ENCODE results near the gene CLEC20A. TPM values are rescaled to one million over a fixed set of nuclear protein-coding genes. Genes with fewer than 3 reads are reported as not detected.

The CLEC20A gene
- total and polyA plus RNA-seq, 2 of the 8 experiments (the other 6 are each of a cell fraction or from before 2014, with no cell fraction given) = not detected

GRCh38 chr1:178536329-178536728 lies 39.6 kb upstream of the CLEC20A start:
- no peaks in the 10 kb centered on the region for H3K9me3 ChIP-seq (ENCODE audit: insufficient read depth in 2 of 2, low read depth in 1 of 2, low read length in 1 of 2)
- no peak overlapping the region for H2BK12ac ChIP-seq (ENCODE audit: low read depth, low read length)
- no peak overlapping the region for H3K27ac ChIP-seq (ENCODE audit: low read depth, low read length)
- H2BK5ac ChIP-seq (ENCODE audit: low read depth, low read length) = no peak overlapping the region
- no peak overlapping the region for H2AK5ac ChIP-seq (ENCODE audit: low read depth, low read length)
- no peak for FAIRE-seq
- no peak overlapping the region for H3K56ac ChIP-seq (replicated peaks; ENCODE audit: insufficient read length, low read depth, low read length)
- no peak overlapping the region for H4K8ac ChIP-seq (ENCODE audit: extremely low read depth, insufficient read depth, low read length)
- H3K4me1 ChIP-seq (replicated peaks in 1 of 4; ENCODE audit: control insufficient read depth in 3 of 4, insufficient read depth in 4 of 4, low read length in 3 of 4) = peaks cover 0 to 4% (median under 1%) of the 10 kb centered on the region in 4 experiments; a peak in 1 of 7 replicates
- H3K79me1 ChIP-seq (ENCODE audit: low read depth, low read length) = no peaks in the 10 kb centered on the region
- POLR2A ChIA-PET (ENCODE audit: partially characterized antibody) = no interaction called here
- H3K18ac ChIP-seq (ENCODE audit: extremely low read depth, low read length) = no peak overlapping the region
- DNase-seq (ENCODE audit: low read depth in 1 of 2, low spot score in 2 of 2) = no peak
- H3K4me2 ChIP-seq (ENCODE audit: insufficient read depth in 1 of 2, low read depth in 2 of 2, low read length in 2 of 2) = no peak overlapping the region
- H3K4me3 ChIP-seq (ENCODE audit: extremely low read depth in 1 of 4, insufficient read depth in 2 of 4, low read depth in 3 of 4, low read length in 4 of 4) = no peak overlapping the region
- H3K14ac ChIP-seq (ENCODE audit: insufficient read length) = no peak overlapping the region
- H4K91ac ChIP-seq (replicated peaks; ENCODE audit: insufficient read length, low read length) = no peak overlapping the region
- no peak overlapping the region for H2BK20ac ChIP-seq (ENCODE audit: low read length)
- no peaks in the 10 kb centered on the region for H4K20me1 ChIP-seq (replicated peaks in 1 of 2; ENCODE audit: control insufficient read depth in 1 of 2, insufficient read depth in 2 of 2, low read length in 2 of 2)
- no peaks in the 10 kb centered on the region for H3K23me2 ChIP-seq (ENCODE audit: low read depth, low read length)
- H3K4ac ChIP-seq (replicated peaks; ENCODE audit: insufficient read length, low read depth, low read length) = no peak overlapping the region
- no peaks in the 10 kb centered on the region for H3K36me3 ChIP-seq (ENCODE audit: control insufficient read depth in 2 of 4, insufficient read depth in 4 of 4, low read length in 3 of 4)
- no peaks in the 10 kb centered on the region for H3K79me2 ChIP-seq (ENCODE audit: control insufficient read depth in 1 of 2, insufficient read depth in 2 of 2, low read length in 2 of 2)
- no peak overlapping the region for H4K5ac ChIP-seq (ENCODE audit: insufficient read length, low read depth, low read length)
- no peak overlapping the region for H3K9ac ChIP-seq (replicated peaks in 1 of 4; ENCODE audit: extremely low read depth in 1 of 4, low read depth in 3 of 4, low read length in 3 of 4)
- CTCF ChIA-PET (ENCODE audit: partially characterized antibody) = interaction anchor here (0.6 to 9.1 kb wide), 6 partner anchors 6 to 466 kb away, joined by 3 to 92 read pairs (median 17); no protein-coding TSS in a partner anchor
- no peaks in the 10 kb centered on the region; a peak in 1 of 7 replicates for H3K27me3 ChIP-seq (replicated peaks in 1 of 4; ENCODE audit: control insufficient read depth in 3 of 4, extremely low read depth in 1 of 4, insufficient read depth in 3 of 4, low read length in 3 of 4)
- H2BK15ac ChIP-seq (ENCODE audit: low read length) = no peak overlapping the region
- WGBS, 2 experiments (ENCODE audit: extremely low coverage in 1 of 2, insufficient coverage in 1 of 2, insufficient read length in 1 of 2, insufficient replicate concordance in 2 of 2, low coverage in 1 of 2, low lambda C conversion rate in 2 of 2, missing lambda C conversion rate in 1 of 2) = 89% methylated on average over 5 of the region's 5 CpGs; no CpG with 5 or more reads in 1 of the 2 experiments
- no peak overlapping the region for H2BK120ac ChIP-seq (replicated peaks; ENCODE audit: low read depth, low read length)
- no peak overlapping the region for H2AFZ ChIP-seq (ENCODE audit: low read length)
- no peak overlapping the region for H3K23ac ChIP-seq (ENCODE audit: insufficient read length)
- no peak for TF ChIP-seq TAF7 (optimal IDR thresholded peaks at IDR 0.05; ENCODE audit: borderline replicate concordance, low read depth, low read length)
- no peak for TF ChIP-seq HDAC6 (IDR thresholded peaks at IDR 0.05; ENCODE audit: low read depth, low read length)
- no peak for TF ChIP-seq RFX5 (IDR thresholded peaks at IDR 0.05; ENCODE audit: borderline replicate concordance, low read depth, low read length)
- TF ChIP-seq EZH2 (IDR thresholded peaks at IDR 0.05; ENCODE audit: low read depth, low read length, severe bottlenecking) = no peak
- TF ChIP-seq SIN3A (conservative IDR thresholded peaks at IDR 0.05 in 1 of 2, IDR thresholded peaks at IDR 0.05 in 1 of 2; ENCODE audit: low read depth in 1 of 2, low read length in 2 of 2) = no peak
- TF ChIP-seq ASH2L (IDR thresholded peaks at IDR 0.05; ENCODE audit: low read length) = no peak
- TF ChIP-seq GABPA (IDR thresholded peaks at IDR 0.05; ENCODE audit: borderline replicate concordance, insufficient read depth, low read length) = no peak
- no peak for TF ChIP-seq EP300 (IDR thresholded peaks at IDR 0.05; ENCODE audit: borderline replicate concordance in 1 of 2, low read depth in 2 of 2, low read length in 2 of 2)
- no peak for TF ChIP-seq SP1 (IDR thresholded peaks at IDR 0.05; ENCODE audit: low read depth, low read length)
- no peak for TF ChIP-seq MAFK (IDR thresholded peaks at IDR 0.05; ENCODE audit: low read depth, low read length)
- no peak for TF ChIP-seq YY1 (IDR thresholded peaks at IDR 0.05; ENCODE audit: low read depth, low read length)
- no peak for TF ChIP-seq TEAD4 (IDR thresholded peaks at IDR 0.05; ENCODE audit: low read depth, low read length)
- TF ChIP-seq POLR2A (IDR thresholded peaks at IDR 0.05; ENCODE audit: control extremely low read depth in 1 of 2, low read depth in 2 of 2, low read length in 2 of 2) = no peak
- no peak for TF ChIP-seq CHD1 (IDR thresholded peaks at IDR 0.05; ENCODE audit: low read depth, low read length)
- TF ChIP-seq JUN (IDR thresholded peaks at IDR 0.05; ENCODE audit: low read depth, low read length) = no peak
- no peak for TF ChIP-seq TAF1 (IDR thresholded peaks at IDR 0.05; ENCODE audit: low read depth, low read length)

Measured in H1 (cell line).